PC-9 (cell line): ENCODE data around the gene CMTM5.

Source experiments
- EZH2 ChIP-seq: fragments of 200-600 bp; sonication (generic); IDR thresholded peaks from 2 replicates; pipeline ENCODE4 v1.8.0; 2017; ENCODE audit warnings: antibody characterized with exemption, low read depth
- TF ChIP-seq, protein P1 (sequence below): fragments of 200-600 bp; sonication (generic); conservative IDR thresholded peaks from 2 replicates; pipeline ENCODE4 v1.6.1; 2017; ENCODE audit warnings: mixed run types, antibody characterized with exemption, mild to moderate bottlenecking, moderate library complexity

GRCh38 chr14:23405096-23405495 lies 28.2 kb downstream of the CMTM5 start:
- TF ChIP-seq, protein P1, sequence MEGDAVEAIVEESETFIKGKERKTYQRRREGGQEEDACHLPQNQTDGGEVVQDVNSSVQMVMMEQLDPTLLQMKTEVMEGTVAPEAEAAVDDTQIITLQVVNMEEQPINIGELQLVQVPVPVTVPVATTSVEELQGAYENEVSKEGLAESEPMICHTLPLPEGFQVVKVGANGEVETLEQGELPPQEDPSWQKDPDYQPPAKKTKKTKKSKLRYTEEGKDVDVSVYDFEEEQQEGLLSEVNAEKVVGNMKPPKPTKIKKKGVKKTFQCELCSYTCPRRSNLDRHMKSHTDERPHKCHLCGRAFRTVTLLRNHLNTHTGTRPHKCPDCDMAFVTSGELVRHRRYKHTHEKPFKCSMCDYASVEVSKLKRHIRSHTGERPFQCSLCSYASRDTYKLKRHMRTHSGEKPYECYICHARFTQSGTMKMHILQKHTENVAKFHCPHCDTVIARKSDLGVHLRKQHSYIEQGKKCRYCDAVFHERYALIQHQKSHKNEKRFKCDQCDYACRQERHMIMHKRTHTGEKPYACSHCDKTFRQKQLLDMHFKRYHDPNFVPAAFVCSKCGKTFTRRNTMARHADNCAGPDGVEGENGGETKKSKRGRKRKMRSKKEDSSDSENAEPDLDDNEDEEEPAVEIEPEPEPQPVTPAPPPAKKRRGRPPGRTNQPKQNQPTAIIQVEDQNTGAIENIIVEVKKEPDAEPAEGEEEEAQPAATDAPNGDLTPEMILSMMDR: no peak
- no peak for TF ChIP-seq EZH2
